HEK293T (cell line): ENCODE data around the gene ASTN2.
"Not testable (repeated sequence)": the region's sequence is repeated elsewhere in the genome, so short reads cannot be mapped to it uniquely, and the experiment has no call there.

ENCODE experiments used
- CTCF ChIA-PET: fragments of 350-600 bp; formaldehyde crosslinking; extraction: SDS; loops from one replicate; lab custom pipeline; 2021; ENCODE audit warnings: antibody characterized with exemption, inconsistent platforms; lab: Yijun Ruan, JAX
- POLR2A ChIA-PET: fragments of 350-600 bp; formaldehyde crosslinking; extraction: SDS; loops from one replicate; lab custom pipeline; 2020; ENCODE audit warnings: antibody characterized with exemption, inconsistent platforms; lab: Yijun Ruan, JAX
- DNase-seq: peaks from one replicate; pipeline ENCODE4 v3.0.0; 2012; ENCODE audit warnings: mixed read lengths; ENCODE audit errors: extremely low spot score
- ARNT ChIP-seq: fragments of 450-650 bp; IDR thresholded peaks from 2 replicates; pipeline ENCODE4 v1.6.1; 2017; ENCODE audit warnings: mild to moderate bottlenecking
- BHLHE40 ChIP-seq: fragments of 450-650 bp; IDR thresholded peaks from 2 replicates; pipeline ENCODE4 v1.6.1; 2016; ENCODE audit warnings: mild to moderate bottlenecking, moderate library complexity, borderline replicate concordance
- CTBP1 ChIP-seq: fragments of 450-650 bp; IDR thresholded peaks from 2 replicates; pipeline ENCODE4 v1.6.1; 2016; ENCODE audit warnings: borderline replicate concordance
- ELF4 ChIP-seq: fragments of 450-650 bp; IDR thresholded peaks from 2 replicates; pipeline ENCODE4 v1.6.1; 2017; ENCODE audit warnings: antibody characterized with exemption
- FOXA1 ChIP-seq: fragments of 450-650 bp; IDR thresholded peaks from 2 replicates; pipeline ENCODE4 v1.6.1; 2016; ENCODE audit warnings: mild to moderate bottlenecking
- FOXK2 ChIP-seq: fragments of 450-650 bp; IDR thresholded peaks from 2 replicates; pipeline ENCODE4 v1.6.1; 2016; ENCODE audit warnings: mild to moderate bottlenecking
- FOXM1 ChIP-seq: fragments of 450-650 bp; IDR thresholded peaks from 2 replicates; pipeline ENCODE4 v1.6.1; 2017; ENCODE audit warnings: mild to moderate bottlenecking, borderline replicate concordance
- HDGF ChIP-seq: fragments of 450-650 bp; IDR thresholded peaks from 2 replicates; pipeline ENCODE4 v1.6.1; 2017; ENCODE audit warnings: antibody characterized with exemption, borderline replicate concordance
- L3MBTL2 ChIP-seq: fragments of 450-650 bp; conservative IDR thresholded peaks from 2 replicates; pipeline ENCODE4 v1.6.1; 2016; ENCODE audit warnings: mild to moderate bottlenecking
- LEF1 ChIP-seq: fragments of 450-650 bp; IDR thresholded peaks from 2 replicates; pipeline ENCODE4 v1.6.1; 2017; ENCODE audit warnings: mild to moderate bottlenecking, borderline replicate concordance
- NFRKB ChIP-seq: fragments of 450-650 bp; IDR thresholded peaks from 2 replicates; pipeline ENCODE4 v1.6.1; 2016; ENCODE audit warnings: mild to moderate bottlenecking, moderate library complexity
- SP1 ChIP-seq: fragments of 450-650 bp; IDR thresholded peaks from 2 replicates; pipeline ENCODE4 v1.6.1; 2017
- SUZ12 ChIP-seq: fragments of 450-650 bp; IDR thresholded peaks from 2 replicates; pipeline ENCODE4 v1.6.1; 2016; ENCODE audit warnings: mild to moderate bottlenecking
- TARDBP ChIP-seq: fragments of 450-650 bp; IDR thresholded peaks from 2 replicates; pipeline ENCODE4 v1.6.1; 2016
- ZNF384 ChIP-seq: fragments of 450-650 bp; IDR thresholded peaks from 2 replicates; pipeline ENCODE4 v1.6.1; 2016
- TF ChIP-seq, protein P1 (sequence below): fragments of 450-650 bp; IDR thresholded peaks from 2 replicates; pipeline ENCODE4 v1.6.1; 2016

ASTN2 gene

GRCh38 chr9:116844621-116845020, 570.2 kb downstream of the ASTN2 start:
- CTCF ChIA-PET: no interaction called here
- no peak for DNase-seq
- TF ChIP-seq TARDBP (no peak), SUZ12 (no peak), SP1 (no peak), FOXK2 (no peak), ELF4 (no peak), L3MBTL2 (no peak), HDGF (no peak)
- TF ChIP-seq, protein P1, sequence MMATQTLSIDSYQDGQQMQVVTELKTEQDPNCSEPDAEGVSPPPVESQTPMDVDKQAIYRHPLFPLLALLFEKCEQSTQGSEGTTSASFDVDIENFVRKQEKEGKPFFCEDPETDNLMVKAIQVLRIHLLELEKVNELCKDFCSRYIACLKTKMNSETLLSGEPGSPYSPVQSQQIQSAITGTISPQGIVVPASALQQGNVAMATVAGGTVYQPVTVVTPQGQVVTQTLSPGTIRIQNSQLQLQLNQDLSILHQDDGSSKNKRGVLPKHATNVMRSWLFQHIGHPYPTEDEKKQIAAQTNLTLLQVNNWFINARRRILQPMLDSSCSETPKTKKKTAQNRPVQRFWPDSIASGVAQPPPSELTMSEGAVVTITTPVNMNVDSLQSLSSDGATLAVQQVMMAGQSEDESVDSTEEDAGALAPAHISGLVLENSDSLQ: no peak
- POLR2A ChIA-PET: no interaction called here

DNA sequence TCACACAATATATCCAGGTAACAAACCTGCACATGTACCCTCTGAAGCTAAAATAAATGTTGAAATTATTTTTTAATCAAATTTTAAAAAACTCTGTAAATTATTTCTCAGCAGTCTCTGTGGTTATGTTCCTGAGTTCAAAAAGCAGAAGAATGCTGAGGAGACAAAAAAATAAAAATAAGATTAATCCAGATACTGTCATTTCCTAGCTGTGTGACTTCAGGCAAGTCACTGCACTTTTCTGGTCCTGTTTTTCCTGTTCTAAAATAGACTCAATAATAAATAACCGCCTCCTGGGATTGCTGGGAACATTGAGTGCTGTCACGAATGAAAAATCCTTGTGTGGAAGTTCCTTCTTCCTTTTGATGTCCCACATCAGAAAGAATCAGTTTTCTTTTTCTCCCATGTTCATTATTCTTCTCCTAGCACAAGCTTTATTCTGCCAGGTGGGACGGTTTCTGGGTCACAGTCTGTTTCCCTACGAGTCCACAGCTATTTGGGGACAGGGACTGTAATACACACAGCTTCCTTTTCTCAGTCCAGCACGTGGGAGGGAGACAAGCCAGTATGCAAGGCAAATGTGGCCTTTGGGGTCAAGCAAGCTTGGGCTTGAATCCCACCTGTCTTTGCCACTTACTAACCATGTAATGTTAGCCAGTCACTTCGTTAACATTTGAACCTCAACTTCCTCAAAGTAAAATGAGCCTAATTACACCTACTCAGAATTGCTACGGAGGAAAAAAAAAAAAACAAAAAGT, 570.8 kb downstream of the ASTN2 start:
- CTCF ChIA-PET: no interaction called here
- POLR2A ChIA-PET: no interaction called here

DNA sequence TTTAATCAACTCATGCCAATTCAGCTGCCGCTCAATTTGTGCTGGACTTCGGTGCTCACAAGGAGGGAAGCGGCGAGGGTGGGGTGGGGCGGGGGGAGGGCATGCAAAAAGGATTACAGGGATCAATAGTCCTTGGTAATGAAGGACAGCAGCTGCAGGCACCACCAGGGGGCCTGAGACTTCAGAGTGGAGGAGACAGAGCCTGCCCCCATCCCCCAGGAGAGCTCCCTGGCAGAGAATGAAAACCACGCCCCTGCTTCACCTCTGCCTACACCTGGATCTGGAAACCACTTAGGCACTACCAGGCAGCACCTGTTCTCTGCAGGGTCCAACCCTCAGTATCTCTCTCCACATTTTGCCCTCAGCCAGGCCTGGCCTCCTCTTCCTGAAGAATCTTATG, 572.2 kb downstream of the ASTN2 start:
- no peak for TF ChIP-seq FOXM1
- TF ChIP-seq SP1: no peak
- TF ChIP-seq L3MBTL2: no peak
- no peak for TF ChIP-seq NFRKB
- no peak for TF ChIP-seq CTBP1
- no peak for TF ChIP-seq LEF1
- no peak for TF ChIP-seq FOXK2
- TF ChIP-seq HDGF: no peak
- TF ChIP-seq ARNT: no peak
- CTCF ChIA-PET: no interaction called here

More for the DNA sequence above, 570.8 kb downstream of the ASTN2 start:
- TF ChIP-seq TARDBP: no peak
- no peak for TF ChIP-seq NFRKB
- TF ChIP-seq SUZ12: no peak
- no peak for TF ChIP-seq LEF1
- no peak for TF ChIP-seq FOXA1
- DNase-seq: no peak

GRCh38 chr9:116838468-116838867, 576.4 kb downstream of the ASTN2 start:
- CTCF ChIA-PET, DNase-seq, POLR2A ChIA-PET: not testable (repeated sequence)

More for the DNA sequence above, 572.2 kb downstream of the ASTN2 start:
- DNase-seq: no peak
- POLR2A ChIA-PET: no interaction called here

GRCh38 chr9:116837018-116837989, 577.6 kb downstream of the ASTN2 start:
- TF ChIP-seq SUZ12 (no peak), BHLHE40 (no peak), CTBP1 (no peak), FOXK2 (no peak), NFRKB (no peak), ZNF384 (no peak), ARNT (no peak), TARDBP (no peak), FOXA1 (no peak), HDGF (no peak), FOXM1 (no peak)
- TF ChIP-seq, protein P1: no peak
- no peak for DNase-seq
- ChIA-PET CTCF (interaction anchor here (1.1 kb wide), 2 partner anchors 24 to 100 kb away, joined by 3 read pairs; no protein-coding TSS in a partner anchor), POLR2A (no interaction called here)

GRCh38 chr9:116830321-116830720, 584.5 kb downstream of the ASTN2 start:
- CTCF ChIA-PET, DNase-seq, POLR2A ChIA-PET: not testable (repeated sequence)

DNA sequence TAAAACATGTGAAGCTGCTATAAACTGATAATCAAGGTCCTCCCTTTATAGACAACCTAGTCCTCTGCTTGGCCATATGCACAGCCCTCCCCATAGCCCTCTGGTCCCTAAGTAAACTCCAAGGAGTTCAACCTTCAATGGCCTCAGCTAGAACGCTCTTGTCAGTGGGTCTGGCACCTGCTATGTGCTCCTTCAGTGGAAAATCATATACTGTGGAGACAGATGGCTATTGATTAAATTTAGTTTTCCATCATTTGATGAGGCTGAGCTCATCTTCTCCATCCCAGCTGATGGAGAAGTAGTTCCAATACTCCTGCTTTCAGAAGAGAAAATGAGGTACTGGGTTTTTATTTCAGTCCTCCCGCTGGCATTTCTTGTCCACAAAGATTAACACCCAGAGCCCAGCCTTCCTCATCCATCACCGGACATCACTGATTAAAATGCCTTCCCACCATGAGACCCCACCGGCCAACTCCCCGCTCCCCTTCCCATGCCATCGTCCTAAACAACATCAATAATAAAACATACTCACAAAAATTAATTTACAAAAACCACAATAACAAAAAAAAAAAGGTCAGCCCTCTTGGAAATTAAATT, 593.1 kb downstream of the ASTN2 start:
- ChIA-PET CTCF (no interaction called here), POLR2A (no interaction called here)
- TF ChIP-seq L3MBTL2 (no peak), FOXK2 (no peak), ARNT (no peak), BHLHE40 (no peak), ELF4 (no peak), SP1 (no peak), NFRKB (no peak), FOXM1 (no peak), CTBP1 (no peak), SUZ12 (no peak), HDGF (no peak), ZNF384 (no peak), TARDBP (no peak)
- TF ChIP-seq, protein P1: no peak
- no peak for DNase-seq
